Epithelial cell of esophagus (primary cell): ENCODE measurements around the gene COMT.

Experiments
- DNase-seq: peaks from one replicate; pipeline ENCODE4 v3.0.0; 2010; ENCODE audit warnings: low read depth
- H3K4me3 ChIP-seq: 2 replicates; pipeline ENCODE4 v1.5.1; 2011; ENCODE audit warnings: mild to moderate bottlenecking, low read length, control low read depth
- CTCF ChIP-seq: IDR thresholded peaks from 2 replicates; pipeline ENCODE4 v1.5.1; 2011; ENCODE audit warnings: low read depth, mild to moderate bottlenecking, low read length, control low read depth, inconsistent platforms; ENCODE audit not compliant: insufficient read depth; ENCODE audit errors: missing control alignments

Gene COMT

GRCh38 chr22:20009582-20010306 lies 68.2 kb downstream of the COMT start:
- no peak for DNase-seq
- H3K4me3 ChIP-seq = no peak overlapping the region
- no peak for TF ChIP-seq CTCF

DNA sequence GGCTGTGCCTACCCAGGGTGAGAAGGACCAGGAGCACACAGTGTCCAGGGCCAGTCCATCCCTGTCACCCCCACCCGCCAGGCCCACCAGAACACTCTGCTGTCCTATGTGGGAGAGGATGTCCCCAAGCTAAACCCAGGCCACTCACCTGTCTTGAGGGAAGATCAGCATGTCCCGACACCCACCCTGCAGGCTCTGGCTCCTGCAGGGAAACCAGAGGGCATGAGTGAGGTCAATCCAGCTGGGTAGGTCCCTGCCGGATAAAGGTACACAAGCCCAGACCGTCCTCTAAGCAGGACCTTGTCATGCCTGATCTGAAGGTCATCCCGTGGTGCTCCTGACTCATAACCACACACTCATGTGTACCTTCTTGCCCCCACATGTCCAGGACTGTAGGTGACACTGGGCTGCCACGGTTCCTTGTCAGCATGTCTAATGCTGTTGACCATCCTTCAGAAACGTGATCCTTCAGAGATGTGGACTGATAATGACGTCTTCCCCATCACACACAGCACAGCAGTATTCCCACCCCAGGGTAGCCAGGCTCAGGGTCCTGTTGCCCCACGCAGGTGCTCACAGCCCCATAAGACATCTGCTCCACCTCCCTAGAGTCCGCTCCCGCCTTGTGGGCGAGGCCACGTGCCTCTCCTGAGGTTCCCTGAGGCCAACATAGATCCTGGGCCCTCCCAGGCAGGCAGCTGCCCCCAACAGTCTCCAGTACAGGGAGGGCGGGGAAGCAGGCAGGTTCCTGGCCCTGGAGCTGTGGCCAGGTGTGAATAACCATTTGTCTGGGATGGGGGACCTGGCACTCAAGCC lies 68.9 kb downstream of the COMT start:
- H3K4me3 ChIP-seq = no peak overlapping the region
- TF ChIP-seq CTCF = no peak
- DNase-seq = peak; percentile 56

GRCh38 chr22:20011123-20011992 lies 69.8 kb downstream of the COMT start:
- no peak for TF ChIP-seq CTCF
- DNase-seq = no peak
- H3K4me3 ChIP-seq = no peak overlapping the region

DNA sequence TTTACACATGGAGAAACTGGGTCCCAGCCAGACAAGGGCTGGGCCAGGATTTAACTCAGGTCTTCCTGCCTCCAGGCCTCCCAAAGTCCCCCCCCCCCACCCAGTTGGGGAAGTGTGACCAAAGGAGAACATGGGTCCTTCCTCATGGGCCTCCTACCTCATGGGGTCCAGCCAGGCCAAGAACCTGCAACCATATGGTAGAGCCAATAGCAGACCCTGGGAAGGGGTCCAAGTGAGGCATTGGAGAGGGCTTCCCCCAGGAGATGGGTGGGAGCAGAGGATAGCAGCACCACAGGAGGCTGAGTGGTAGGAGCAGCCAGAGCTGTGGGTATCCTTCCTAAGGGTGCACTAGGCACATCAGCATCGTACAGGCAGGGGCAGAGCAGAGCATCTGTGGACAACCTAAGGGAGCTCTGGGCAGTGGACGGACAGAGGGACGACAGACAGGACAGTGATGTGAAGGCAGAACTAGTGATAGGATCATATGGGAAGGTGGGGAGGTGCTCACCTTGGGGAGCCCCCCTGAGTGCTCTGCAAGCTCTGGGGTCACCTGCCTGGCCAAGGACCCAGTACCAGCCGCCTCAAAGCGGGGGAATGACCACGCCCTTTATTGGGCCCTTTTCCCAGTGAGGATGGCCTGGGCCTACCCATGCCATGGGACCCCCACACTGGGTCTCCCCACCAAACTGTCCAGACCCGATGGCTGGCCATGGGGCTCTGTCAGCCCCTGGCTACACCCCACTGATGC lies 70.6 kb downstream of the COMT start:
- TF ChIP-seq CTCF = no peak

GRCh38 chr22:20012741-20013331 lies 71.3 kb downstream of the COMT start:
- DNase-seq = no peak
- no peak overlapping the region for H3K4me3 ChIP-seq
- TF ChIP-seq CTCF = no peak

More for the DNA sequence above, 70.6 kb downstream of the COMT start:
- DNase-seq = no peak
- H3K4me3 ChIP-seq = no peak overlapping the region

- H3K4me3 ChIP-seq = no peak overlapping the region
- TF ChIP-seq CTCF = peak; percentile 66
- peak; percentile 51 for DNase-seq
Observed at GRCh38 chr22:20013382-20013871, 71.9 kb downstream of the COMT start.
